Measurements from ENCODE around the gene RAB5B. TPM values are rescaled to one million over a fixed set of nuclear protein-coding genes. Genes with fewer than 3 reads are reported as not detected.
A peak's percentile ranks its signal among the peaks of the same experiment; 100 is the strongest.
"Not testable (repeated sequence)": the region's sequence is repeated elsewhere in the genome, so short reads cannot be mapped to it uniquely, and the experiment has no call there.

Gene RAB5B
- total RNA-seq, 1 donor from 2014 or later = 111 TPM

GRCh38 chr12:55996715-55997534 lies 23.0 kb downstream of the RAB5B start, which contains the start of gene SUOX:
SUOX (plus strand) TSS chr12:55997276; CDS start chr12:56002222, 4,946 bp downstream.
- Histone ChIP-seq H3K4me1 (peaks cover 15% of the 10 kb centered on the region), H3K36me3 (peaks cover 44% of the 10 kb centered on the region), H3K9me3 (replicated peaks) (no peaks in the 10 kb centered on the region), H3K4me3 (peak within 1 kb of the TSS; percentile 78), H3K27me3 (ENCODE audit: low read depth) (no peaks in the 10 kb centered on the region), H3K27ac (replicated peaks) (peak within 1 kb of the TSS; percentile 89)
- no peak for TF ChIP-seq CTCF (IDR thresholded peaks at IDR 0.05; ENCODE audit: borderline replicate concordance)
- DNase-seq = peak; percentile 97
- intact Hi-C loops (cut with micrococcal nuclease) = no loop called here

- Histone ChIP-seq H3K4me1 (peaks cover 15% of the 10 kb centered on the region), H3K9me3 (replicated peaks) (no peaks in the 10 kb centered on the region), H3K27me3 (ENCODE audit: low read depth) (no peaks in the 10 kb centered on the region), H3K36me3 (peaks cover 44% of the 10 kb centered on the region), H3K27ac (replicated peaks) (peak overlapping the region; percentile 89), H3K4me3 (peak overlapping the region; percentile 78)
- no peak for DNase-seq
- intact Hi-C loops (cut with micrococcal nuclease) = no loop called here
- no peak for TF ChIP-seq CTCF (IDR thresholded peaks at IDR 0.05; ENCODE audit: borderline replicate concordance)
Measured at GRCh38 chr12:55997535-55997859, 23.6 kb downstream of the RAB5B start.

GRCh38 chr12:55999522-55999921 lies 25.6 kb downstream of the RAB5B start:
- H3K27ac ChIP-seq (replicated peaks); H3K9me3 ChIP-seq (replicated peaks); DNase-seq; H3K4me3 ChIP-seq; intact Hi-C loops (cut with micrococcal nuclease); H3K27me3 ChIP-seq (ENCODE audit: low read depth): not testable (repeated sequence)
- H3K4me1 ChIP-seq = peaks cover 15% of the 10 kb centered on the region
- peaks cover 44% of the 10 kb centered on the region for H3K36me3 ChIP-seq

GRCh38 chr12:55999999-56000540 lies 26.2 kb downstream of the RAB5B start:
- intact Hi-C loops (cut with micrococcal nuclease); H3K27me3 ChIP-seq (ENCODE audit: low read depth); H3K4me3 ChIP-seq; H3K27ac ChIP-seq (replicated peaks); DNase-seq; H3K9me3 ChIP-seq (replicated peaks): not testable (repeated sequence)
- H3K36me3 ChIP-seq = peaks cover 40% of the 10 kb centered on the region
- peaks cover 15% of the 10 kb centered on the region for H3K4me1 ChIP-seq

GRCh38 chr12:56001487-56002100 lies 27.7 kb downstream of the RAB5B start:
- intact Hi-C loops (cut with micrococcal nuclease) = no loop called here
- no peaks in the 10 kb centered on the region for H3K27me3 ChIP-seq (ENCODE audit: low read depth)
- no peak for DNase-seq
- H3K9me3 ChIP-seq (replicated peaks) = no peaks in the 10 kb centered on the region
- no peak overlapping the region for H3K27ac ChIP-seq (replicated peaks)
- H3K4me1 ChIP-seq = peaks cover 15% of the 10 kb centered on the region
- H3K36me3 ChIP-seq = peaks cover 38% of the 10 kb centered on the region
- no peak for TF ChIP-seq CTCF (IDR thresholded peaks at IDR 0.05; ENCODE audit: borderline replicate concordance)
- H3K4me3 ChIP-seq = no peak overlapping the region

GRCh38 chr12:56003376-56003775 lies 29.5 kb downstream of the RAB5B start:
- H3K36me3 ChIP-seq = peaks cover 38% of the 10 kb centered on the region
- intact Hi-C loops (cut with micrococcal nuclease); H3K9me3 ChIP-seq (replicated peaks); H3K27ac ChIP-seq (replicated peaks); H3K4me3 ChIP-seq; DNase-seq; H3K27me3 ChIP-seq (ENCODE audit: low read depth): not testable (repeated sequence)
- peaks cover 15% of the 10 kb centered on the region for H3K4me1 ChIP-seq

- no peaks in the 10 kb centered on the region for H3K27me3 ChIP-seq (ENCODE audit: low read depth)
- H3K36me3 ChIP-seq = peaks cover 38% of the 10 kb centered on the region
- H3K9me3 ChIP-seq (replicated peaks) = no peaks in the 10 kb centered on the region
- intact Hi-C loops (cut with micrococcal nuclease) = no loop called here
- H3K4me1 ChIP-seq = peaks cover 12% of the 10 kb centered on the region
- no peak for DNase-seq
- TF ChIP-seq CTCF (IDR thresholded peaks at IDR 0.05; ENCODE audit: borderline replicate concordance) = no peak
- no peak overlapping the region for H3K4me3 ChIP-seq
- H3K27ac ChIP-seq (replicated peaks) = no peak overlapping the region
Measured at GRCh38 chr12:56004211-56004610, 30.3 kb downstream of the RAB5B start.
